ENCODE measurements around the gene HLCS.

DNA sequence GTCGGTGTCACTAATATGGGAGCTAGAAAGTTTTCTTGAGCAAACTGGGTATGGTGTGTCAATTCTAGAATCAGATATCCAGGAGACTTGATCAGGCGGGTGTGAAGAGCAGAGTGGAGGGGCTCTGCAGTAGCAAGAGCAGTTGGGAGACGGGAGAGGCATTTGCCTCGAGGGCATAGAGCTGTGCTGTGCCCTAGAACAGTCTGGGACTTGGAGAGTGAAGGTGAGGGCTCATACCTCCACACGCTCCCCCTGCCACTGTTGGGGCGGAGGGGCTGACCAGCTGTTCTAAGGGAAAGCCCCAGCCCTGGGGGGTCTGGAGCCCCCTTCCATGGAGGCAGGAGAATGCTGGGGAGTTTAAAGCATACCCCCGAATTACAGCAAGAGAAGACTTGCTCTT, 233.7 kb downstream of the HLCS start:
- TF ChIP-seq EZH2phosphoT487 (IDR thresholded peaks at IDR 0.05; ENCODE audit: borderline replicate concordance) (no peak), CTCF (conservative IDR thresholded peaks at IDR 0.05; ENCODE audit: low read length) (no peak)

All from Loucy (cell line).